Gastrocnemius medialis (tissue), 4 donors: ENCODE results near the gene IGLL5. TPM values are rescaled to one million over a fixed set of nuclear protein-coding genes. Genes with fewer than 3 reads are reported as not detected.

Experiments
- ATAC-seq, 2 donors: fragments of 150-250 bp; one replicate each; pipeline ENCODE4 v1.9.1; 2016
- DNase-seq, 2 donors: peaks; one replicate each; pipeline ENCODE4 v3.0.0-alpha.2; 2019
- H3K27ac ChIP-seq, 4 donors: fragments of 200-600 bp; sonication (generic); 1 replicate in 1 of 4; 2 replicates in 3 of 4; pipeline ENCODE4 v1.5.1; 2016 to 2018; ENCODE audit warnings: mild to moderate bottlenecking in 2 of 4, moderate library complexity in 1 of 4
- H3K27me3 ChIP-seq, 3 donors: fragments of 200-600 bp; sonication (generic) in 2 of 3; 1 replicate in 1 of 3; 2 replicates in 2 of 3; pipeline versions ENCODE4 v1.5.1 to v1.6.0; 2016 to 2019; ENCODE audit warnings: mild to moderate bottlenecking in 1 of 3, moderate library complexity in 1 of 3
- H3K36me3 ChIP-seq, 2 donors: fragments of 200-600 bp; sonication (generic) in 1 of 2; one replicate each; pipeline ENCODE4 v1.5.1; 2017 to 2018
- H3K4me1 ChIP-seq, 2 donors: fragments of 200-600 bp; sonication (generic) in 1 of 2; one replicate each; pipeline ENCODE4 v1.5.1; 2016 to 2017; ENCODE audit warnings: mild to moderate bottlenecking in 2 of 2
- H3K4me3 ChIP-seq, 4 donors: fragments of 200-600 bp; sonication (generic) in 3 of 4; 1 replicate in 1 of 4; 2 replicates in 3 of 4; pipeline ENCODE4 v1.5.1; 2016 to 2019; ENCODE audit warnings: mild to moderate bottlenecking in 2 of 4
- H3K9me3 ChIP-seq, 3 donors: fragments of 200-600 bp; sonication (generic) in 2 of 3; 1 replicate in 1 of 3; 2 replicates in 2 of 3; pipeline ENCODE4 v1.5.1; 2016 to 2019
- CTCF ChIP-seq, 5 experiments: fragments of 450-650 bp in 3 of 5; fragments of 200-600 bp in 2 of 5; sonication (generic) in 2 of 5; IDR thresholded peaks in 4 of 5; conservative IDR thresholded peaks in 1 of 5; 1 replicate in 4 of 5; 2 replicates in 1 of 5; pipeline ENCODE4 v1.5.1; 2016 to 2019; ENCODE audit warnings: antibody characterized with exemption in 5 of 5, mild to moderate bottlenecking in 3 of 5, moderate library complexity in 3 of 5
- POLR2A ChIP-seq, 2 donors: fragments of 450-650 bp; IDR thresholded peaks; one replicate each; pipeline ENCODE4 v1.6.1; 2017; ENCODE audit warnings: antibody characterized with exemption in 2 of 2, mild to moderate bottlenecking in 2 of 2, moderate library complexity in 2 of 2
- in situ Hi-C, 4 donors: fragments of 200-750 bp; cut with MboI; loops; one replicate each; pipeline versions ENCODE4 v1.15.0 to v1.8.0; 2017; ENCODE audit warnings: low sequenced_read_pairs in 4 of 4
- intact Hi-C: fragments of 100-400 bp; cut with DNase I; formaldehyde crosslinking; loops from one replicate; pipeline ENCODE4 v1.15.1; 2023; ENCODE audit warnings: low total_unique reads
- total RNA-seq, 4 donors: library from RNA; depleted of rRNA; stranded (reverse); fragments of >200 nt; gene quantifications; one replicate each; pipeline versions ENCODE4 v1.1.0 to v1.2.3, GENCODE V29; 2016

The IGLL5 gene
- total RNA-seq, 4 donors from 2014 or later, result 0.49 TPM; not detected in 3

DNA sequence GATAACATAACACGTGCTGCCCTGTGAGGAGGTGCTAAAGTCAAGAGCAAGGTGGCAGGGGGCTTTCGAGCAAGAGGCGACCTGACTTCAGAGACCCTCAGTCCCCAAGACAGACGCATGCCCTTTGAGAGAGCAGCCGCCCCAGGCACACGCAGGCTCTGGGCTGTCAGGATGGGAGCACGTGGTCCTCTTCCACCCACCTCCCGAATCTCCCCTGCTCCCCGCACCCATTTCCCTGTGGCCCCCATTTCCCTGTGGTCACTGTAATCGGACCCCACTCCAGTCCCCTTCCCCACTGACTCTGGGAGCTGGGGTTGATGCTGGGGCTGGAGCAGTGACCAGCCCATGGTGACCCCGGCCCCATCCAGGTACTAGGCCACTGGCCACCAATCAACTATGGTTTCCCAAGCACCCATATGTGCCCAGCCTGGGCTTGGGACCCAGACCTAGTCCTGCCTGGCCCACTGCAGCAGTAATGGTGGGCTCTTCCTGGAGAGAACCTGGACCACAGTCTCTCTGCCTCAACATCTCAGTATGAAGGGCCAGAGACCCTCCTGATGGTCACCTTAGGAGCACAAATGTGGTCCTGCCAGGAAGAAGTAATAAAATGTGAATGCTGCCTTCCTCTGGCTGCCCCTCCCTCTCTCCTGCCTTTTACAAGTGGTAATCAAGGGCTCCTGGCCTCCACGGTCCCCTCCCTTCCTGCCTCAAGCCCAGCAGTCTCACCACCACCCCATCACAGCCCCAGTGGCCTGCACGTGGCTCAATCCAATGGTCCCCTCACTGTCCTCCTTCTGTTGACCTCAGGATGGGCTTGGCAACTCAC, 39.0 kb downstream of the IGLL5 start:
- intact Hi-C loops, result no loop called here
- Histone ChIP-seq H3K4me3 (no peak overlapping the region), H3K27me3 (no peaks in the 10 kb centered on the region), H3K36me3 (no peaks in the 10 kb centered on the region), H3K9me3 (no peaks in the 10 kb centered on the region), H3K27ac (no peak overlapping the region), H3K4me1 (no peaks in the 10 kb centered on the region)
- in situ Hi-C loops, result no loop called here
- TF ChIP-seq POLR2A (IDR thresholded peaks at IDR 0.05), result no peak
- no peak for TF ChIP-seq CTCF (IDR thresholded peaks at IDR 0.05 in 4 of 5, conservative IDR thresholded peaks at IDR 0.05 in 1 of 5)
- DNase-seq, result no peak
- ATAC-seq, result no peak

- in situ Hi-C loops, result no loop called here
Observed at GRCh38 chr22:22927196-22927887, 39.7 kb downstream of the IGLL5 start.

GRCh38 chr22:22927888-22928665, 40.5 kb downstream of the IGLL5 start:
- DNase-seq, result no peak
- in situ Hi-C loops, result no loop called here
- H3K36me3 ChIP-seq, result no peaks in the 10 kb centered on the region
- no peaks in the 10 kb centered on the region for H3K27me3 ChIP-seq
- no peak for TF ChIP-seq POLR2A (IDR thresholded peaks at IDR 0.05)
- TF ChIP-seq CTCF (IDR thresholded peaks at IDR 0.05 in 4 of 5, conservative IDR thresholded peaks at IDR 0.05 in 1 of 5), result no peak
- H3K4me3 ChIP-seq, result no peak overlapping the region
- intact Hi-C loops, result no loop called here
- no peaks in the 10 kb centered on the region for H3K4me1 ChIP-seq
- H3K9me3 ChIP-seq, result no peaks in the 10 kb centered on the region
- no peak for ATAC-seq
- H3K27ac ChIP-seq, result no peak overlapping the region

More at GRCh38 chr22:22927196-22927887, 39.7 kb downstream of the IGLL5 start:
- no peak for TF ChIP-seq CTCF (IDR thresholded peaks at IDR 0.05 in 4 of 5, conservative IDR thresholded peaks at IDR 0.05 in 1 of 5)
- TF ChIP-seq POLR2A (IDR thresholded peaks at IDR 0.05), result no peak
- Histone ChIP-seq H3K27me3 (no peaks in the 10 kb centered on the region), H3K27ac (no peak overlapping the region), H3K36me3 (no peaks in the 10 kb centered on the region), H3K4me1 (no peaks in the 10 kb centered on the region), H3K4me3 (no peak overlapping the region), H3K9me3 (no peaks in the 10 kb centered on the region)
- ATAC-seq (no peak), DNase-seq (no peak)
- intact Hi-C loops, result no loop called here

- in situ Hi-C loops (no loop called here), intact Hi-C loops (no loop called here)
- H3K4me1 ChIP-seq, result no peaks in the 10 kb centered on the region
- no peak overlapping the region for H3K4me3 ChIP-seq
- ATAC-seq (no peak), DNase-seq (no peak)
- H3K27me3 ChIP-seq, result no peaks in the 10 kb centered on the region
- no peaks in the 10 kb centered on the region for H3K36me3 ChIP-seq
- TF ChIP-seq CTCF (IDR thresholded peaks at IDR 0.05 in 4 of 5, conservative IDR thresholded peaks at IDR 0.05 in 1 of 5) (no peak), POLR2A (IDR thresholded peaks at IDR 0.05) (no peak)
- no peaks in the 10 kb centered on the region for H3K9me3 ChIP-seq
- H3K27ac ChIP-seq, result no peak overlapping the region
Observed at GRCh38 chr22:22928666-22929380, 41.2 kb downstream of the IGLL5 start.
